ENCODE results near the gene ZNF625.

DNA sequence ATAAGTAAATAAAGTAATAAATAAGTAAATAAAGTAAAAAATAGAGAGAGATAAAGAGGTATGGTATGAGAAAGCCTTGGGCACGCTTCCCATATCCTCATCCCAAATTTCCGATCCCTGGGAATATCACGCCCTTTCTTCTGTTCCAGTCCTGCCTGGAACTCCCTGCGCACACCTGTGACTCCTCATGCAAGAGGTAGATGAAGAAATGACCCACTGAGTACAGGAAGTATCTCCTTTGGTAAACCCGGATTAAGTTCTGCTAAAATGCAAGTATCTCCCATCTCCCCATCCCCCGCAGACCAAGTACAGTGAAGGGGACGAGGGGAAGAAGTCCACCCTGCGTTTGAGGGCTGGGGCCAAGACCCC lies 6.0 kb upstream of the ZNF625 start:
- TF ChIP-seq, protein P1, sequence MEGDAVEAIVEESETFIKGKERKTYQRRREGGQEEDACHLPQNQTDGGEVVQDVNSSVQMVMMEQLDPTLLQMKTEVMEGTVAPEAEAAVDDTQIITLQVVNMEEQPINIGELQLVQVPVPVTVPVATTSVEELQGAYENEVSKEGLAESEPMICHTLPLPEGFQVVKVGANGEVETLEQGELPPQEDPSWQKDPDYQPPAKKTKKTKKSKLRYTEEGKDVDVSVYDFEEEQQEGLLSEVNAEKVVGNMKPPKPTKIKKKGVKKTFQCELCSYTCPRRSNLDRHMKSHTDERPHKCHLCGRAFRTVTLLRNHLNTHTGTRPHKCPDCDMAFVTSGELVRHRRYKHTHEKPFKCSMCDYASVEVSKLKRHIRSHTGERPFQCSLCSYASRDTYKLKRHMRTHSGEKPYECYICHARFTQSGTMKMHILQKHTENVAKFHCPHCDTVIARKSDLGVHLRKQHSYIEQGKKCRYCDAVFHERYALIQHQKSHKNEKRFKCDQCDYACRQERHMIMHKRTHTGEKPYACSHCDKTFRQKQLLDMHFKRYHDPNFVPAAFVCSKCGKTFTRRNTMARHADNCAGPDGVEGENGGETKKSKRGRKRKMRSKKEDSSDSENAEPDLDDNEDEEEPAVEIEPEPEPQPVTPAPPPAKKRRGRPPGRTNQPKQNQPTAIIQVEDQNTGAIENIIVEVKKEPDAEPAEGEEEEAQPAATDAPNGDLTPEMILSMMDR (IDR thresholded peaks at IDR 0.05): no peak
- TF ChIP-seq POLR2A (IDR thresholded peaks at IDR 0.05) (no peak), EP300 (IDR thresholded peaks at IDR 0.05) (no peak)
